Stimulated activated naive CD8-positive, alpha-beta T cell treated with anti-CD3 and anti-CD28 coated beads, Interleukin-15, amount 100 ng/mL, for 72 hours (primary cell): ENCODE measurements around the gene DHRSX.
"Not testable (repeated sequence)": the region's sequence is repeated elsewhere in the genome, so short reads cannot be mapped to it uniquely, and the experiment has no call there.

Experiments
- ATAC-seq: fragments of 150-1000 bp; cut with Tn5 transposase; 2 replicates; pipeline ENCODE4 v1.10.0; 2021; ENCODE audit warnings: mild to moderate bottlenecking, moderate library complexity
- DNase-seq, 2 donors: peaks; one replicate each; pipeline ENCODE4 v3.0.0; 2021 to 2022
- H3K27ac Mint-ChIP-seq, 2 donors: one replicate each; pipeline ENCODE4 v1.8.0; 2022; ENCODE audit warnings: mild to moderate bottlenecking in 2 of 2, mixed read lengths in 2 of 2, moderate library complexity in 2 of 2
- H3K27me3 Mint-ChIP-seq: one replicate; pipeline ENCODE4 v1.8.0; 2022; ENCODE audit warnings: mixed read lengths
- H3K4me1 Mint-ChIP-seq: one replicate; pipeline ENCODE4 v1.8.0; 2022; ENCODE audit warnings: mild to moderate bottlenecking, mixed read lengths
- H3K4me3 Mint-ChIP-seq, 2 donors: one replicate each; pipeline ENCODE4 v1.8.0; 2022; ENCODE audit warnings: mild to moderate bottlenecking in 2 of 2, mixed read lengths in 2 of 2, moderate library complexity in 1 of 2
- H3K9me3 Mint-ChIP-seq, 2 donors: one replicate each; pipeline ENCODE4 v1.8.0; 2022; ENCODE audit warnings: mixed read lengths in 2 of 2

The DHRSX gene

GRCh38 chrX:2316534-2316933 is 184.2 kb downstream of the DHRSX start:
- DNase-seq, result no peak
- peaks cover 22% of the 10 kb centered on the region in 2 donors for H3K9me3 Mint-ChIP-seq
- no peaks in the 10 kb centered on the region for H3K27me3 Mint-ChIP-seq
- no peak overlapping the region for H3K4me3 Mint-ChIP-seq
- no peak for ATAC-seq
- no peak overlapping the region for H3K27ac Mint-ChIP-seq
- no peaks in the 10 kb centered on the region for H3K4me1 Mint-ChIP-seq

- H3K4me1 Mint-ChIP-seq, result no peaks in the 10 kb centered on the region
- ATAC-seq (no peak), DNase-seq (no peak)
- no peak overlapping the region for H3K27ac Mint-ChIP-seq
- no peaks in the 10 kb centered on the region for H3K27me3 Mint-ChIP-seq
- no peak overlapping the region for H3K4me3 Mint-ChIP-seq
- H3K9me3 Mint-ChIP-seq, result peaks cover 17 to 27% of the 10 kb centered on the region in 2 donors
Measured at GRCh38 chrX:2315434-2315833, 185.3 kb downstream of the DHRSX start.

- Mint-ChIP-seq H3K27me3 (no peaks in the 10 kb centered on the region), H3K4me1 (no peaks in the 10 kb centered on the region), H3K9me3 (peaks cover 17 to 29% of the 10 kb centered on the region in 2 donors), H3K27ac (no peak overlapping the region), H3K4me3 (no peak overlapping the region)
- DNase-seq (no peak), ATAC-seq (no peak)
Measured at GRCh38 chrX:2314831-2315365, 185.9 kb downstream of the DHRSX start.

- no peak for ATAC-seq
- H3K4me3 Mint-ChIP-seq, result no peak overlapping the region
- no peaks in the 10 kb centered on the region for H3K4me1 Mint-ChIP-seq
- no peaks in the 10 kb centered on the region for H3K27me3 Mint-ChIP-seq
- no peak overlapping the region for H3K27ac Mint-ChIP-seq
- H3K9me3 Mint-ChIP-seq, result peaks cover 17 to 29% of the 10 kb centered on the region in 2 donors
- DNase-seq, result no peak
Measured at GRCh38 chrX:2313864-2314640, 186.7 kb downstream of the DHRSX start.

GRCh38 chrX:2312061-2312591 is 188.7 kb downstream of the DHRSX start:
- H3K4me3 Mint-ChIP-seq, H3K27ac Mint-ChIP-seq, H3K4me1 Mint-ChIP-seq, H3K27me3 Mint-ChIP-seq, ATAC-seq, DNase-seq: not testable (repeated sequence)
- H3K9me3 Mint-ChIP-seq, result peaks cover 11 to 24% of the 10 kb centered on the region in 2 donors

- Mint-ChIP-seq H3K27ac (no peak overlapping the region), H3K4me1 (no peaks in the 10 kb centered on the region), H3K4me3 (no peak overlapping the region), H3K9me3 (peaks cover 11 to 30% of the 10 kb centered on the region in 2 donors), H3K27me3 (no peaks in the 10 kb centered on the region)
- ATAC-seq (no peak), DNase-seq (no peak)
Measured at GRCh38 chrX:2311501-2311900, 189.3 kb downstream of the DHRSX start.

GRCh38 chrX:2301901-2302300 is 198.9 kb downstream of the DHRSX start:
- DNase-seq (no peak), ATAC-seq (no peak)
- Mint-ChIP-seq H3K4me1 (no peaks in the 10 kb centered on the region), H3K4me3 (no peak overlapping the region), H3K27ac (no peak overlapping the region), H3K9me3 (peaks cover 19 to 37% of the 10 kb centered on the region in 2 donors), H3K27me3 (no peaks in the 10 kb centered on the region)

- no peak overlapping the region for H3K27ac Mint-ChIP-seq
- no peaks in the 10 kb centered on the region for H3K27me3 Mint-ChIP-seq
- DNase-seq, result no peak
- H3K9me3 Mint-ChIP-seq, result peaks cover 18 to 25% of the 10 kb centered on the region in 2 donors
- ATAC-seq, result no peak
- H3K4me1 Mint-ChIP-seq, result no peaks in the 10 kb centered on the region
- no peak overlapping the region for H3K4me3 Mint-ChIP-seq
Measured at GRCh38 chrX:2299871-2300270, 200.9 kb downstream of the DHRSX start.

GRCh38 chrX:2286731-2287130 is 214.0 kb downstream of the DHRSX start:
- peak overlapping the region in 1 of 2 donors; percentile 83 for H3K27ac Mint-ChIP-seq
- peaks cover 0 to 14% of the 10 kb centered on the region in 2 donors for H3K9me3 Mint-ChIP-seq
- ATAC-seq, result no peak
- no peak for DNase-seq
- no peak overlapping the region for H3K4me3 Mint-ChIP-seq
- H3K27me3 Mint-ChIP-seq, result no peaks in the 10 kb centered on the region
- H3K4me1 Mint-ChIP-seq, result peaks cover 11% of the 10 kb centered on the region

GRCh38 chrX:2284601-2285000 is 216.2 kb downstream of the DHRSX start:
- peaks cover 0 to 14% of the 10 kb centered on the region in 2 donors for H3K9me3 Mint-ChIP-seq

GRCh38 chrX:2284133-2284532 is 216.6 kb downstream of the DHRSX start:
- Mint-ChIP-seq H3K27me3 (no peaks in the 10 kb centered on the region), H3K4me3 (no peak overlapping the region), H3K9me3 (peaks cover 0 to 14% of the 10 kb centered on the region in 2 donors), H3K27ac (no peak overlapping the region), H3K4me1 (peaks cover 11% of the 10 kb centered on the region)
- DNase-seq, result no peak
- no peak for ATAC-seq

More at GRCh38 chrX:2284601-2285000, 216.2 kb downstream of the DHRSX start:
- Mint-ChIP-seq H3K27ac (no peak overlapping the region), H3K27me3 (no peaks in the 10 kb centered on the region), H3K4me3 (no peak overlapping the region), H3K4me1 (peaks cover 11% of the 10 kb centered on the region)
- ATAC-seq (no peak), DNase-seq (no peak)

GRCh38 chrX:2283111-2283859 is 217.5 kb downstream of the DHRSX start:
- peaks cover 0 to 14% of the 10 kb centered on the region in 2 donors for H3K9me3 Mint-ChIP-seq
- H3K27ac Mint-ChIP-seq, result no peak overlapping the region
- H3K4me1 Mint-ChIP-seq, result peaks cover 11% of the 10 kb centered on the region
- no peaks in the 10 kb centered on the region for H3K27me3 Mint-ChIP-seq
- DNase-seq, result no peak
- no peak overlapping the region for H3K4me3 Mint-ChIP-seq
- ATAC-seq, result peak; percentile 62

- Mint-ChIP-seq H3K4me3 (no peak overlapping the region), H3K27ac (no peak overlapping the region), H3K9me3 (peaks cover 0 to 10% of the 10 kb centered on the region in 2 donors), H3K4me1 (peaks cover 11% of the 10 kb centered on the region), H3K27me3 (no peaks in the 10 kb centered on the region)
- DNase-seq, result no peak
- ATAC-seq, result peak; percentile 39
Measured at GRCh38 chrX:2282490-2283090, 218.2 kb downstream of the DHRSX start.

GRCh38 chrX:2272337-2272736 is 228.4 kb downstream of the DHRSX start:
- H3K9me3 Mint-ChIP-seq, result peaks cover 15 to 16% of the 10 kb centered on the region in 2 donors
- no peaks in the 10 kb centered on the region for H3K4me1 Mint-ChIP-seq
- H3K4me3 Mint-ChIP-seq, result no peak overlapping the region
- peak overlapping the region in 1 of 2 donors; percentile 19 for H3K27ac Mint-ChIP-seq
- no peaks in the 10 kb centered on the region for H3K27me3 Mint-ChIP-seq
- ATAC-seq, result no peak
- DNase-seq, result no peak

- ATAC-seq, H3K27me3 Mint-ChIP-seq, H3K27ac Mint-ChIP-seq, H3K4me1 Mint-ChIP-seq, H3K4me3 Mint-ChIP-seq, DNase-seq: not testable (repeated sequence)
- peaks cover 14 to 15% of the 10 kb centered on the region in 2 donors for H3K9me3 Mint-ChIP-seq
Measured at GRCh38 chrX:2271595-2271994, 229.2 kb downstream of the DHRSX start.
